ENCODE results near the gene MALAT1.
A peak's percentile ranks its signal among the peaks of the same experiment; 100 is the strongest.

DNA sequence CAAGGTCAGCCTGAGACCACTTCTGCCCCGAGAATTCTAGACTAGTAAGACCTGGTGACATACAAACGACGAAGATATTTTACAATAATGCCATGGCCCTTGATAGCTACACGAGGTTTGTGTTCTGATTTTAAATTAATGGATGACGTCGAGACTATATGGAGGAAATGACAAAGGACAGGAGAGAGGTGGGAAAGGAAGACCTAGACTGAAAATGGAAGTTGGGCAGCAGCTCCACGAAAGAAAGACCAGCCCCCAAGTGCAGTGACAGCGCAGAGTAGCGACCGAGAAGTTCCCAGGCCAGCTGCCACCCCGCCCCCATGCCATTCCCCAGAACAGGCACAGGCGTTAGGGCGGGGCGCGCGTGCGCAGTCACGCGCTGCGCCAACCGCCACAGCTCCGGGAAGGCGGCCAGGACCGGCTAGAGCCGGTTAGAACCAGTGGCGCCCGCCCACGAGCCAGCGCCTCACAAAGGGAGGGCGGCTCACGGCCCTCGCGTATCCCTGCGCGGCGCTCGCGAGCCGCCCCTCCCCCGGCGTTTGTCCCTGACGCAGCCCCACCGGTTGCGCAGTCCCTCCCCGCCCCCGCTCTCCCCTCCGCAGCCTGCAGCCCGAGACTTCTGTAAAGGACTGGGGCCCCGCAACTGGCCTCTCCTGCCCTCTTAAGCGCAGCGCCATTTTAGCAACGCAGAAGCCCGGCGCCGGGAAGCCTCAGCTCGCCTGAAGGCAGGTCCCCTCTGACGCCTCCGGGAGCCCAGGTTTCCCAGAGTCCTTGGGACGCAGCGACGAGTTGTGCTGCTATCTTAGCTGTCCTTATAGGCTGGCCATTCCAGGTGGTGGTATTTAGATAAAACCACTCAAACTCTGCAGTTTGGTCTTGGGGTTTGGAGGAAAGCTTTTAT is 1.5 kb upstream of the MALAT1 start:
- TF ChIP-seq, protein P1, sequence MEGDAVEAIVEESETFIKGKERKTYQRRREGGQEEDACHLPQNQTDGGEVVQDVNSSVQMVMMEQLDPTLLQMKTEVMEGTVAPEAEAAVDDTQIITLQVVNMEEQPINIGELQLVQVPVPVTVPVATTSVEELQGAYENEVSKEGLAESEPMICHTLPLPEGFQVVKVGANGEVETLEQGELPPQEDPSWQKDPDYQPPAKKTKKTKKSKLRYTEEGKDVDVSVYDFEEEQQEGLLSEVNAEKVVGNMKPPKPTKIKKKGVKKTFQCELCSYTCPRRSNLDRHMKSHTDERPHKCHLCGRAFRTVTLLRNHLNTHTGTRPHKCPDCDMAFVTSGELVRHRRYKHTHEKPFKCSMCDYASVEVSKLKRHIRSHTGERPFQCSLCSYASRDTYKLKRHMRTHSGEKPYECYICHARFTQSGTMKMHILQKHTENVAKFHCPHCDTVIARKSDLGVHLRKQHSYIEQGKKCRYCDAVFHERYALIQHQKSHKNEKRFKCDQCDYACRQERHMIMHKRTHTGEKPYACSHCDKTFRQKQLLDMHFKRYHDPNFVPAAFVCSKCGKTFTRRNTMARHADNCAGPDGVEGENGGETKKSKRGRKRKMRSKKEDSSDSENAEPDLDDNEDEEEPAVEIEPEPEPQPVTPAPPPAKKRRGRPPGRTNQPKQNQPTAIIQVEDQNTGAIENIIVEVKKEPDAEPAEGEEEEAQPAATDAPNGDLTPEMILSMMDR (IDR thresholded peaks at IDR 0.05): peak in 1 of 12 donors; percentile 8
- peak; percentile 48 to 90 for TF ChIP-seq POLR2A (IDR thresholded peaks at IDR 0.05)

All from heart left ventricle (tissue), 13 donors.